SK-N-SH (cell line): ENCODE measurements around the gene OR6B3.

Experiments used
- CTCF ChIP-seq: fragments of 200-600 bp; sonication (generic); IDR thresholded peaks from 2 replicates; pipeline ENCODE4 v1.6.1; 2017; ENCODE audit warnings: antibody characterized with exemption, mild to moderate bottlenecking, moderate library complexity
- ELF1 ChIP-seq: IDR thresholded peaks from 2 replicates; pipeline ENCODE4 v1.4.0; 2012
- EP300 ChIP-seq, 2 experiments: IDR thresholded peaks; 2 replicates each; pipeline versions ENCODE4 v1.4.0 to v1.6.1; 2012; ENCODE audit warnings: borderline replicate concordance in 1 of 2, low read depth in 1 of 2, low read length in 1 of 2
- EZH2phosphoT487 ChIP-seq: fragments of 200-600 bp; sonication (generic); IDR thresholded peaks from 2 replicates; pipeline ENCODE4 v1.6.1; 2017; ENCODE audit warnings: low read depth, mixed run types, mild to moderate bottlenecking, antibody characterized with exemption, moderate library complexity, borderline replicate concordance
- NFIC ChIP-seq: IDR thresholded peaks from 2 replicates; pipeline ENCODE4 v1.4.0; 2012; ENCODE audit warnings: borderline replicate concordance
- RCOR1 ChIP-seq: fragments of 150-350 bp; IDR thresholded peaks from 2 replicates; pipeline ENCODE4 v1.6.1; 2017; ENCODE audit warnings: antibody characterized with exemption, low read length
- REST ChIP-seq: IDR thresholded peaks from 2 replicates; pipeline ENCODE4 v1.6.1; 2012; ENCODE audit warnings: mild to moderate bottlenecking, low read depth, low read length, moderate library complexity
- TCF12 ChIP-seq: IDR thresholded peaks from 2 replicates; pipeline ENCODE4 v1.4.0; 2012
- USF2 ChIP-seq: fragments of 150-350 bp; IDR thresholded peaks from 2 replicates; pipeline ENCODE4 v1.6.1; 2017; ENCODE audit warnings: antibody characterized with exemption, low read length, low read depth, borderline replicate concordance

GRCh38 chr2:240074545-240074944 is 21.2 kb upstream of the OR6B3 start:
- TF ChIP-seq ELF1 (no peak), CTCF (no peak), TCF12 (no peak), EP300 (IDR thresholded peaks at IDR 0.05; ENCODE audit: borderline replicate concordance in 1 of 2, low read depth in 1 of 2, low read length in 1 of 2) (peak in 1 of 2 experiments; percentile 63; a peak in 2 of 4 replicates), RCOR1 (no peak; the same call in 1 of the 2 replicates), REST (no peak), NFIC (no peak), EZH2phosphoT487 (no peak), USF2 (no peak)
